GM18520 (cell line): ENCODE measurements around the gene HMGCS1.
"Not testable (repeated sequence)": the region's sequence is repeated elsewhere in the genome, so short reads cannot be mapped to it uniquely, and the experiment has no call there.

Source experiments
- ATAC-seq: cut with Tn5 transposase; IDR thresholded peaks from one replicate; pipeline ENCODE4 v1.9.1; 2021; ENCODE audit not compliant: unreplicated experiment

Gene HMGCS1

GRCh38 chr5:43313035-43313853 lies at the start of gene HMGCS1:
Gene HMGCS1, minus strand, starts transcription at chr5:43313412. Its CDS starts 14,447 bp downstream, at chr5:43298965.
- peak; percentile 92 for ATAC-seq

- ATAC-seq = no peak
These were observed 45.5 kb upstream of the HMGCS1 start for GRCh38 chr5:43358726-43359125.

DNA sequence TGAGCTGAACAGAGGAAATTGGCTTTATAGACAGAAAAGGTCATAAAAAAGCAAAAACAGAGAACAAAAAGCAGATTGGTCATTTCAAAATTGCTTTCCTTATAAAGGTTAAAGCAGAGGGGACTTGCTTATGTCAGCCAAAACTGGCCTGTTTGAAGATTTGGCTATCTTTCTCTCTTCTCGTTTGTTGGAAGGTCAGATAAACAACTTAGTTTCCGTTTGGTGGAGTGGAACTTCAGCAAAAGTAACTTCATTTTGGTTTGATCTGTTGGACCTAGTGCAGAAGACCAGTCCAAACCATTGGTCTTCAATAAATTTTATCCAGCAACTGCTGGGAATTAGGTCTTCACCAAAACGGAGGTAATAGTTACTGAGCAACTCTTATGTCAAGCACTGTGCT lies 45.1 kb upstream of the HMGCS1 start:
- ATAC-seq = no peak

- ATAC-seq = no peak
These were observed 44.7 kb upstream of the HMGCS1 start for GRCh38 chr5:43357878-43358281.

GRCh38 chr5:43357067-43357466 lies 43.9 kb upstream of the HMGCS1 start:
- no peak for ATAC-seq

- ATAC-seq = no peak
These were observed 41.6 kb upstream of the HMGCS1 start for GRCh38 chr5:43354774-43355173.

DNA sequence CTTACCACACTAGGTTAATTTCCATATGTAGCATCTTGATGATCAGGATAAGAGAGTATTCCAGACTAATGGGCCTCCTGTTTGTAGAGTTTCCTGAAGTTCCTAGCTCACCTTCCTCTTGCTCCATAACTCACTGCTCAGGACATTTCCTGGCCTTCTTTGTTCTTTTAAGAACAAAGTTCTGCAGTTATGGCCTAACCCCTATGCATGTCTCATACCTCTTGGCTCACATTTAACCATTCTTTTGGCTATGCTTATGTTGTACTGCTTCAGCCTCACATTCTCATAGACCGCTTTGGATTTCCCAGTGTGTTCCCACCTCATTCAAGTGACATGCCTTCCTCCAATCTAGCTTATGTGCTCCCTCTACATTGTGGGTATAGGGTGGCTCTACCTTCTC lies 40.5 kb upstream of the HMGCS1 start:
- no peak for ATAC-seq

GRCh38 chr5:43352915-43353314 lies 39.7 kb upstream of the HMGCS1 start:
- ATAC-seq = no peak

- no peak for ATAC-seq
These were observed 38.9 kb upstream of the HMGCS1 start for GRCh38 chr5:43352131-43352530.

GRCh38 chr5:43348861-43349363 lies 35.7 kb upstream of the HMGCS1 start:
- no peak for ATAC-seq

GRCh38 chr5:43348207-43348606 lies 35.0 kb upstream of the HMGCS1 start:
- ATAC-seq = no peak

DNA sequence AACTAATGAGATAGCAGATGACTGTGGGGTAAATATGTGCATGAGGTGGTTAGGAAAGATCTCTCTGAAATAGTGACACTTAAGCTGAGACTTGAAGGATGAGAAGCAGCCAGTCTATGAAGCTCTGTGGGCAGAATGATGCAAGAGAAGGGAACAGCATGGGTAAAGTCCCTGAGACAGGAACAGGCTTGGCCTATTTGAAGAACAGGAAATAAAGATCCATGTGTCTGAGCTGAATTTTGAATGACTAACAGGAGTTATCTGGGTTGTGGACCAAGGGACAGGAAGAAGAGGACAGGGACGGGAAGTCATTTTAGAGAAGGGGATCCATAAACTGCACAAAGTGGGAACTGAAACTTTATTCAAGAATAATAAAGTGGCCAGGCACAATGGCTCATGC lies 25.6 kb upstream of the HMGCS1 start:
- ATAC-seq = no peak

DNA sequence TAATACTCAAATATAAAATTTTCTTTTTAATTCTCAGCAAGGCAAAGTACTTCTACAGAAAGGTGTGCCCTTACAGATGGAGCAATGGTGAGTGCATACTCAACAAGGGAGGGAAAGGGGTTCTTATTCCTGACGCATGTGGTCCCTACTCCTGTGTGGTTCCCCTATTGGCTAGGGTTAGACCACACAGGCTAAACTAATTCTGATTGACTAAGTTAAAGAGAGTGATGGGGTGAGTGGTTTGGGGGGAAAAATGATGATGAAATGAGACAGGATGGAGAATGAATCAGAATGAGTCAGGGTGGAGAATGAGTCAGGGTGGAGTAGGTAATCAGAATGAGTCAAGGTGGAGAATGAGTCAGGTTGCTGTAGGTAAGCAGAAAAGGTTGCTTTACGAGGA lies 22.9 kb upstream of the HMGCS1 start:
- no peak for ATAC-seq

- ATAC-seq = no peak
These were observed 22.5 kb upstream of the HMGCS1 start for GRCh38 chr5:43335681-43336080.

- no peak for ATAC-seq
These were observed 19.2 kb upstream of the HMGCS1 start for GRCh38 chr5:43332401-43332800.

GRCh38 chr5:43325624-43326023 lies 12.4 kb upstream of the HMGCS1 start:
- ATAC-seq = not testable (repeated sequence)

DNA sequence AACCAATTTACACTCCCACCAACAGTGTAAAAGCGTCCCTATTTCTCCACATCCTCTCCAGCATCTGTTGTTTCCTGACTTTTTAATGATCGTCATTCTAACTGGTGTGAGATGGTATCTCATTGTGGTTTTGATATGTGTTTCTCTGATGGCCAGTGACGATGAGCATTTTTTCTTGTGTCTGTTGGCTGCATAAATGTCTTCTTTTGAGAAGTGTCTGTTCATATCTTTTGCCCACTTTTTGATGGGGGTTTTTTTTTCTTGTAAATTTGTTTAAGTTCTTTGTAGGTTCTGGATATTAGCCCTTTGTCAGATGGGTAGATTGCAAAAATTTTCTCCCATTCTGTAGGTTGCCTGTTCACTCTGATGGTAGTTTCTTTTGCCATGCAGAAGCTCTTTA lies 10.3 kb upstream of the HMGCS1 start:
- ATAC-seq = not testable (repeated sequence)

GRCh38 chr5:43320846-43321245 lies 7.6 kb upstream of the HMGCS1 start:
- ATAC-seq = no peak

DNA sequence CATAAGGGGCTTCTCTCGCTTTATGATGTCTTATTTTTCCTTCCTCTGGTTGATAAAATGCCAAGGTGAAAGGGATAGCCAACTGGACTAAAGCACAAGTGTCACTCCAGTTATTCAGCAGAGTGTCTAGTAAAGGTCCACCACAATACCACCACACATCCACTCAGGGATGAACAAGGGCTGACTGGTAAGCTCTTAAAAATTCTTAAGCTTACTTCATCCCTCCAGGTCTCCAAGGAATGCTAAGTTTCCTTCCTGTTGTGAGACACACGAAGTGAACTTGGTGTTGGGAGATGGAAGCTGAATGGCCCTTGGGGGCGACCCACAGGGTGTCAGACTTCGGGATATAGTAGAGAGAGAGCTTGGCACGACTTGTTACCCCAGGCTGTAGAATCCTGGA lies 3.2 kb upstream of the HMGCS1 start:
- no peak for ATAC-seq

GRCh38 chr5:43315682-43316081 lies 2.5 kb upstream of the HMGCS1 start:
- ATAC-seq = no peak

- ATAC-seq = no peak
These were observed 2.1 kb upstream of the HMGCS1 start for GRCh38 chr5:43315263-43315662.

DNA sequence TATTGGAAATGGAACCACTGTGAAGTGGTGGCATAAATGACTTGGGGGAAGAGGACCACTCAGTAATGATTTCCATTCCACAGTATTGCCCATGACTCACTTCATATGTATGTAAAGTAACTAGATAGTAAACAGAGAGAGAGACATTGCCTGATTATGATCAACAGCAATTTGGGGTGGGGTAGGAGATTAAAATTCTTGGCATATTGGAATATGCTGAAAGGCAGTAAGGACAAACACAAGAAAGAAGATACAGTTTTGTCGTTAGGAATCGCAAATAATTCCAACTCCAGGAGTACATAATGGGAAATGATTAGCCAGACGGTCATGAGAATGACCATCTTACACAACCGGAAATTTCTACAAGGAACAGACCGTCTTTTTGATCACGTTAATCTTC lies 1.5 kb upstream of the HMGCS1 start:
- no peak for ATAC-seq
